Lung (tissue), 12 donors: ENCODE results near the gene ZFP91. TPM values are rescaled to one million over a fixed set of nuclear protein-coding genes. Genes with fewer than 3 reads are reported as not detected.

Experiments
- ATAC-seq: fragments of 200-7000 bp; cut with Tn5 transposase; one replicate; pipeline ENCODE4 v1.9.1; 2020; ENCODE audit warnings: moderate number of reproducible peaks; ENCODE audit not compliant: insufficient read depth, low FRiP score
- DNase-seq, 3 donors: peaks; one replicate each; pipeline ENCODE4 v3.0.0-alpha.2; 2013 to 2017
- H3K27ac ChIP-seq, 2 donors: one replicate each; pipeline ENCODE4 v1.5.1; 2013; ENCODE audit warnings: mild to moderate bottlenecking in 2 of 2, moderate library complexity in 2 of 2, control low read depth in 1 of 2, inconsistent platforms in 1 of 2, low read depth in 1 of 2, low read length in 1 of 2
- H3K27me3 ChIP-seq, 3 donors: one replicate each; pipeline ENCODE4 v1.5.1; 2013; ENCODE audit warnings: low read length in 2 of 3; ENCODE audit not compliant: control insufficient read depth in 3 of 3, insufficient read depth in 3 of 3
- H3K36me3 ChIP-seq, 4 donors: one replicate each; pipeline ENCODE4 v1.5.1; 2013; ENCODE audit warnings: low read length in 4 of 4, mild to moderate bottlenecking in 1 of 4, moderate library complexity in 1 of 4; ENCODE audit not compliant: control insufficient read depth in 4 of 4, insufficient read depth in 4 of 4
- H3K4me1 ChIP-seq, 5 donors: one replicate each; pipeline ENCODE4 v1.5.1; 2013; ENCODE audit warnings: low read length in 5 of 5, mild to moderate bottlenecking in 2 of 5, moderate library complexity in 1 of 5; ENCODE audit not compliant: control insufficient read depth in 5 of 5, insufficient read depth in 5 of 5
- H3K4me3 ChIP-seq: one replicate; pipeline ENCODE4 v1.5.1; 2013; ENCODE audit warnings: mild to moderate bottlenecking, control low read depth, moderate library complexity
- H3K9ac ChIP-seq, 2 donors: one replicate each; pipeline ENCODE4 v1.5.1; 2013; ENCODE audit warnings: low read length in 2 of 2, control low read depth in 1 of 2; ENCODE audit not compliant: insufficient read depth in 1 of 2
- H3K9me3 ChIP-seq, 4 donors: one replicate each; pipeline ENCODE4 v1.5.1; 2013; ENCODE audit warnings: low read length in 3 of 4, mild to moderate bottlenecking in 1 of 4, moderate library complexity in 1 of 4; ENCODE audit not compliant: control insufficient read depth in 4 of 4, insufficient read depth in 3 of 4
- CTCF ChIP-seq: IDR thresholded peaks from 2 replicates; pipeline ENCODE4 v1.5.1; 2012; ENCODE audit warnings: mild to moderate bottlenecking; ENCODE audit errors: control extremely low read depth, extremely low read depth
- WGBS, 2 donors: extraction: QIAGEN DNeasy Blood & Tissue Kit; methylation state at CpG; one replicate each; pipeline ENCODE4 v1.1.7; 2013; 5-methylcytosine and 5-hydroxymethylcytosine counted together
- polyA plus RNA-seq, 2 donors: library from polyadenylated mRNA; stranded (reverse); fragments of 200-250 nt; gene quantifications; one replicate each; pipeline ENCODE4 v1.2.1, GENCODE V29; 2013
- total RNA-seq, 2 donors: library from RNA; depleted of rRNA in 1 of 2; stranded (reverse); fragments of >200 nt in 1 of 2; gene quantifications; one replicate each; pipeline ENCODE4 v1.2.1, GENCODE V29; 2014 to 2021
- donor health status: control.
- donor health status: control.
- donor health status: Bipolar disorder and iron deficiency.
- donor health status: healthy.
- donor health status: DM: yes; HTN: yes; CAD: no.

Gene ZFP91
- total and polyA plus RNA-seq, 4 donors, result 11.1 to 47.0 (median 31.2) TPM

GRCh38 chr11:58594826-58595225 lies 16.0 kb downstream of the ZFP91 start:
- Histone ChIP-seq H3K9ac (no peak overlapping the region), H3K9me3 (no peaks in the 10 kb centered on the region), H3K27ac (no peak overlapping the region), H3K4me3 (no peak overlapping the region), H3K36me3 (peaks cover 0 to 10% (median 2%) of the 10 kb centered on the region in 4 donors), H3K4me1 (peaks cover 0 to 15% (median 2%) of the 10 kb centered on the region in 5 donors), H3K27me3 (no peaks in the 10 kb centered on the region)
- DNase-seq (no peak), ATAC-seq (no peak)
- 72 to 80% methylated on average over 4 of the region's 4 CpGs for WGBS, 2 donors
- no peak for TF ChIP-seq CTCF

- Histone ChIP-seq H3K4me3 (no peak overlapping the region), H3K9me3 (no peaks in the 10 kb centered on the region), H3K4me1 (peaks cover 0 to 12% (median 2%) of the 10 kb centered on the region in 5 donors), H3K36me3 (peaks cover 0 to 10% (median 1%) of the 10 kb centered on the region in 4 donors), H3K9ac (no peak overlapping the region), H3K27ac (no peak overlapping the region), H3K27me3 (no peaks in the 10 kb centered on the region)
- 91 to 94% methylated on average over 3 of the region's 3 CpGs for WGBS, 2 donors
- TF ChIP-seq CTCF, result no peak
- ATAC-seq (no peak), DNase-seq (no peak)
Observed at GRCh38 chr11:58596621-58597020, 17.8 kb downstream of the ZFP91 start.

GRCh38 chr11:58597486-58598144 lies 18.8 kb downstream of the ZFP91 start:
- no peak for DNase-seq
- peaks cover 0 to 7% (median 0%) of the 10 kb centered on the region in 4 donors for H3K36me3 ChIP-seq
- no peak for TF ChIP-seq CTCF
- no peak overlapping the region for H3K27ac ChIP-seq
- no peak overlapping the region for H3K4me3 ChIP-seq
- no peaks in the 10 kb centered on the region for H3K27me3 ChIP-seq
- no peaks in the 10 kb centered on the region for H3K9me3 ChIP-seq
- no peak for ATAC-seq
- H3K4me1 ChIP-seq, result peaks cover 0 to 11% (median 2%) of the 10 kb centered on the region in 5 donors
- no peak overlapping the region for H3K9ac ChIP-seq
- 76 to 81% methylated on average over 3 of the region's 3 CpGs for WGBS, 2 donors
